Activated T-cell treated with anti-CD3 and anti-CD28 coated beads for 1 hour (primary cell): ENCODE measurements around the gene TEX51.

ENCODE experiments used
- DNase-seq: peaks from one replicate; pipeline ENCODE4 v3.0.0-alpha.2; 2020; ENCODE audit warnings: low read depth

TEX51 gene

GRCh38 chr2:126893606-126894005, 5.1 kb upstream of the TEX51 start:
- DNase-seq, result no peak

GRCh38 chr2:126894082-126894481, 4.6 kb upstream of the TEX51 start:
- DNase-seq, result no peak

- DNase-seq, result no peak
Measured at GRCh38 chr2:126894585-126895182, 4.0 kb upstream of the TEX51 start.

- DNase-seq, result no peak
Measured at GRCh38 chr2:126895336-126895735, 3.4 kb upstream of the TEX51 start.

GRCh38 chr2:126896471-126896870, 2.2 kb upstream of the TEX51 start:
- DNase-seq, result no peak

- no peak for DNase-seq
Measured at GRCh38 chr2:126899616-126900185, 1.0 kb downstream of the TEX51 start.

- DNase-seq, result no peak
Measured at GRCh38 chr2:126900646-126901319, 2.1 kb downstream of the TEX51 start.

- no peak for DNase-seq
Measured at GRCh38 chr2:126901459-126901858, 2.8 kb downstream of the TEX51 start.

GRCh38 chr2:126902152-126902835, 3.6 kb downstream of the TEX51 start:
- DNase-seq, result no peak

- no peak for DNase-seq
Measured at GRCh38 chr2:126902859-126903258, 4.2 kb downstream of the TEX51 start.

GRCh38 chr2:126905991-126906390, 7.3 kb downstream of the TEX51 start:
- no peak for DNase-seq

GRCh38 chr2:126906781-126907180, 8.1 kb downstream of the TEX51 start:
- no peak for DNase-seq

GRCh38 chr2:126907671-126908070, 9.0 kb downstream of the TEX51 start:
- no peak for DNase-seq

GRCh38 chr2:126908721-126909177, 10.1 kb downstream of the TEX51 start:
- DNase-seq, result no peak

- no peak for DNase-seq
Measured at GRCh38 chr2:126909366-126909765, 10.7 kb downstream of the TEX51 start.

GRCh38 chr2:126909781-126910180, 11.1 kb downstream of the TEX51 start:
- no peak for DNase-seq

- no peak for DNase-seq
Measured at GRCh38 chr2:126910637-126911036, 11.9 kb downstream of the TEX51 start.

GRCh38 chr2:126911111-126911796, 12.6 kb downstream of the TEX51 start:
- no peak for DNase-seq

GRCh38 chr2:126912201-126912600, 13.5 kb downstream of the TEX51 start:
- DNase-seq, result no peak

GRCh38 chr2:126913329-126913728, 14.6 kb downstream of the TEX51 start:
- no peak for DNase-seq

- DNase-seq, result no peak
Measured at GRCh38 chr2:126913881-126914615, 15.4 kb downstream of the TEX51 start.
